ENCODE data around the gene CELF5. TPM values are rescaled to one million over a fixed set of nuclear protein-coding genes. Genes with fewer than 3 reads are reported as not detected.

Gene CELF5
- total and polyA plus RNA-seq, 10 of the 15 experiments (the other 5 are each of a cell fraction or from before 2014, with no cell fraction given), result 0.01 to 0.04 TPM; not detected in 8

GRCh38 chr19:3277649-3278048, 53.2 kb downstream of the CELF5 start:
- H3K4me3 ChIP-seq, result no peak overlapping the region
- RAD21 ChIA-PET (ENCODE audit: unreplicated experiment), result no interaction called here
- no peak overlapping the region for H3K27ac ChIP-seq (ENCODE audit: control insufficient read depth, insufficient read depth)
- H4K20me1 ChIP-seq (ENCODE audit: control insufficient read depth, insufficient read depth), result no peaks in the 10 kb centered on the region
- H3K27me3 ChIP-seq (replicated peaks in 1 of 2; ENCODE audit: control insufficient read depth in 2 of 2, insufficient read depth in 2 of 2, low read length in 1 of 2), result no peaks in the 10 kb centered on the region
- ATAC-seq, result no peak
- POLR2A ChIA-PET, result interaction anchor here (0.6 kb wide), 1 partner anchor 71 kb away, joined by 3 read pairs; no protein-coding TSS in a partner anchor
- CTCF ChIA-PET, result no interaction called here
- H3K4me2 ChIP-seq (ENCODE audit: control insufficient read depth, insufficient read depth), result no peak overlapping the region
- TF ChIP-seq RELA (IDR thresholded peaks at IDR 0.05; ENCODE audit: borderline replicate concordance, partially characterized antibody) (no peak), FOS (IDR thresholded peaks at IDR 0.05; ENCODE audit: borderline replicate concordance, extremely low read depth, insufficient read length) (no peak), STAT1 (conservative IDR thresholded peaks at IDR 0.05) (no peak), MAX (IDR thresholded peaks at IDR 0.05; ENCODE audit: low read depth, low read length) (no peak), CUX1 (IDR thresholded peaks at IDR 0.05; ENCODE audit: insufficient replicate concordance, low read depth, low read length) (no peak), NR2C1 (IDR thresholded peaks at IDR 0.05) (no peak), SPI1 (IDR thresholded peaks at IDR 0.05; ENCODE audit: borderline replicate concordance, insufficient read depth, low read depth, low read length) (no peak), SREBF1 (IDR thresholded peaks at IDR 0.05; ENCODE audit: low read length) (no peak), PML (IDR thresholded peaks at IDR 0.05; ENCODE audit: low read length) (no peak), YY1 (IDR thresholded peaks at IDR 0.05; ENCODE audit: low read depth, low read length) (no peak), FOXM1 (IDR thresholded peaks at IDR 0.05; ENCODE audit: low read depth, low read length) (no peak), ZNF24 (IDR thresholded peaks at IDR 0.05) (no peak)
- TF ChIP-seq, protein P1, sequence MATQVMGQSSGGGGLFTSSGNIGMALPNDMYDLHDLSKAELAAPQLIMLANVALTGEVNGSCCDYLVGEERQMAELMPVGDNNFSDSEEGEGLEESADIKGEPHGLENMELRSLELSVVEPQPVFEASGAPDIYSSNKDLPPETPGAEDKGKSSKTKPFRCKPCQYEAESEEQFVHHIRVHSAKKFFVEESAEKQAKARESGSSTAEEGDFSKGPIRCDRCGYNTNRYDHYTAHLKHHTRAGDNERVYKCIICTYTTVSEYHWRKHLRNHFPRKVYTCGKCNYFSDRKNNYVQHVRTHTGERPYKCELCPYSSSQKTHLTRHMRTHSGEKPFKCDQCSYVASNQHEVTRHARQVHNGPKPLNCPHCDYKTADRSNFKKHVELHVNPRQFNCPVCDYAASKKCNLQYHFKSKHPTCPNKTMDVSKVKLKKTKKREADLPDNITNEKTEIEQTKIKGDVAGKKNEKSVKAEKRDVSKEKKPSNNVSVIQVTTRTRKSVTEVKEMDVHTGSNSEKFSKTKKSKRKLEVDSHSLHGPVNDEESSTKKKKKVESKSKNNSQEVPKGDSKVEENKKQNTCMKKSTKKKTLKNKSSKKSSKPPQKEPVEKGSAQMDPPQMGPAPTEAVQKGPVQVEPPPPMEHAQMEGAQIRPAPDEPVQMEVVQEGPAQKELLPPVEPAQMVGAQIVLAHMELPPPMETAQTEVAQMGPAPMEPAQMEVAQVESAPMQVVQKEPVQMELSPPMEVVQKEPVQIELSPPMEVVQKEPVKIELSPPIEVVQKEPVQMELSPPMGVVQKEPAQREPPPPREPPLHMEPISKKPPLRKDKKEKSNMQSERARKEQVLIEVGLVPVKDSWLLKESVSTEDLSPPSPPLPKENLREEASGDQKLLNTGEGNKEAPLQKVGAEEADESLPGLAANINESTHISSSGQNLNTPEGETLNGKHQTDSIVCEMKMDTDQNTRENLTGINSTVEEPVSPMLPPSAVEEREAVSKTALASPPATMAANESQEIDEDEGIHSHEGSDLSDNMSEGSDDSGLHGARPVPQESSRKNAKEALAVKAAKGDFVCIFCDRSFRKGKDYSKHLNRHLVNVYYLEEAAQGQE (IDR thresholded peaks at IDR 0.05; ENCODE audit: low read depth, low read length), result no peak
- TF ChIP-seq, protein P2, sequence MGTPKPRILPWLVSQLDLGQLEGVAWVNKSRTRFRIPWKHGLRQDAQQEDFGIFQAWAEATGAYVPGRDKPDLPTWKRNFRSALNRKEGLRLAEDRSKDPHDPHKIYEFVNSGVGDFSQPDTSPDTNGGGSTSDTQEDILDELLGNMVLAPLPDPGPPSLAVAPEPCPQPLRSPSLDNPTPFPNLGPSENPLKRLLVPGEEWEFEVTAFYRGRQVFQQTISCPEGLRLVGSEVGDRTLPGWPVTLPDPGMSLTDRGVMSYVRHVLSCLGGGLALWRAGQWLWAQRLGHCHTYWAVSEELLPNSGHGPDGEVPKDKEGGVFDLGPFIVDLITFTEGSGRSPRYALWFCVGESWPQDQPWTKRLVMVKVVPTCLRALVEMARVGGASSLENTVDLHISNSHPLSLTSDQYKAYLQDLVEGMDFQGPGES (IDR thresholded peaks at IDR 0.05), result no peak
- H2AFZ ChIP-seq (ENCODE audit: control insufficient read depth, low read depth, low read length), result no peak overlapping the region
- no peak for DNase-seq (ENCODE audit: low read depth, low spot score)
- no peaks in the 10 kb centered on the region for H3K79me2 ChIP-seq (ENCODE audit: control insufficient read depth, insufficient read depth, low read length)
- 65% methylated on average over 5 of the region's 5 CpGs for WGBS (ENCODE audit: insufficient coverage, insufficient replicate concordance, low lambda C conversion rate, missing lambda C conversion rate)
- no TSS peak for BruUV-seq (replicated peaks)
- H3K9me3 ChIP-seq (replicated peaks; ENCODE audit: control insufficient read depth, insufficient read depth, low read length), result no peaks in the 10 kb centered on the region; the same call in 2 of the 3 replicates
- no peak for FAIRE-seq
- H3K4me1 ChIP-seq (ENCODE audit: control insufficient read depth, insufficient read depth, low read length), result peaks cover 6% of the 10 kb centered on the region
- no peak overlapping the region for H3K9ac ChIP-seq (ENCODE audit: control insufficient read depth, insufficient read depth, low read length)
- in situ Hi-C loops (cut with MboI) (no loop called here), intact Hi-C loops (cut with micrococcal nuclease; ENCODE audit: unreplicated experiment) (no loop called here)
- SMC1A ChIA-PET (ENCODE audit: uncharacterized antibody, unreplicated experiment), result no interaction called here
- H3K36me3 ChIP-seq (ENCODE audit: control insufficient read depth in 2 of 2, insufficient read depth in 2 of 2, low read length in 1 of 2), result no peaks in the 10 kb centered on the region
